OCI-LY3 (cell line): Measurements from ENCODE around the gene CYTH4.

Experiments used
- H2AFZ ChIP-seq: fragments of 200-600, 300-600 bp; shearing (Covaris generic); 2 replicates; pipeline ENCODE4 v1.6.0; 2014; ENCODE audit warnings: antibody characterized with exemption, low read depth, low read length
- H3K27ac ChIP-seq: fragments of 200-600, 300-600 bp; sonication (generic); 2 replicates; pipeline ENCODE4 v1.5.1; 2014; ENCODE audit warnings: mild to moderate bottlenecking, low read length, moderate library complexity, mixed read lengths
- H3K27me3 ChIP-seq: fragments of 200-600, 300-600 bp; sonication (generic); 2 replicates; pipeline ENCODE4 v1.6.1; 2014; ENCODE audit warnings: low read depth, low read length, mixed read lengths
- H3K36me3 ChIP-seq: fragments of 200-600, 300-600 bp; sonication (generic); replicated peaks from 2 replicates; pipeline ENCODE3; 2014; ENCODE audit warnings: low read depth, low read length, mixed read lengths
- H3K4me1 ChIP-seq: fragments of 300-600, 200-600 bp; sonication (generic); 2 replicates; pipeline ENCODE4 v1.6.1; 2014; ENCODE audit warnings: low read length, mixed read lengths
- H3K4me2 ChIP-seq: fragments of 200-600, 300-600 bp; sonication (generic); 2 replicates; pipeline ENCODE4 v1.6.1; 2014; ENCODE audit warnings: low read length, mixed read lengths
- H3K4me3 ChIP-seq: fragments of 300-600, 200-600 bp; sonication (generic); 2 replicates; pipeline ENCODE4 v1.5.1; 2014; ENCODE audit warnings: antibody characterized with exemption, mild to moderate bottlenecking, low read length, moderate library complexity
- H3K79me2 ChIP-seq: fragments of 300-600, 200-600 bp; shearing (Covaris generic); 2 replicates; pipeline ENCODE4 v1.6.1; 2014; ENCODE audit warnings: mild to moderate bottlenecking, low read length, mixed read lengths
- H3K9ac ChIP-seq: fragments of 300-600, 200-600 bp; shearing (Covaris generic); 2 replicates; pipeline ENCODE4 v1.6.0; 2014; ENCODE audit warnings: mild to moderate bottlenecking, low read length, moderate library complexity
- H3K9me3 ChIP-seq: fragments of 200-600, 300-600 bp; shearing (Covaris generic); 2 replicates; pipeline ENCODE4 v1.6.1; 2014; ENCODE audit warnings: low read length, mixed read lengths; ENCODE audit not compliant: insufficient read depth
- H4K20me1 ChIP-seq: fragments of 200-600, 300-600 bp; sonication (generic); 2 replicates; pipeline ENCODE4 v1.6.1; 2016; ENCODE audit warnings: low read length, mixed read lengths; ENCODE audit not compliant: insufficient read depth
- EZH2phosphoT487 ChIP-seq: fragments of 200-600 bp; shearing (Covaris generic); IDR thresholded peaks from 2 replicates; pipeline ENCODE4 v1.6.1; 2018; ENCODE audit warnings: antibody characterized with exemption, mixed run types, low read depth
- TF ChIP-seq, protein P1 (sequence below): fragments of 200-600, 300-600 bp; sonication (generic); IDR thresholded peaks from 2 replicates; pipeline ENCODE4 v1.5.1; 2014; ENCODE audit warnings: antibody characterized with exemption, low read length, low read depth

Gene CYTH4

DNA sequence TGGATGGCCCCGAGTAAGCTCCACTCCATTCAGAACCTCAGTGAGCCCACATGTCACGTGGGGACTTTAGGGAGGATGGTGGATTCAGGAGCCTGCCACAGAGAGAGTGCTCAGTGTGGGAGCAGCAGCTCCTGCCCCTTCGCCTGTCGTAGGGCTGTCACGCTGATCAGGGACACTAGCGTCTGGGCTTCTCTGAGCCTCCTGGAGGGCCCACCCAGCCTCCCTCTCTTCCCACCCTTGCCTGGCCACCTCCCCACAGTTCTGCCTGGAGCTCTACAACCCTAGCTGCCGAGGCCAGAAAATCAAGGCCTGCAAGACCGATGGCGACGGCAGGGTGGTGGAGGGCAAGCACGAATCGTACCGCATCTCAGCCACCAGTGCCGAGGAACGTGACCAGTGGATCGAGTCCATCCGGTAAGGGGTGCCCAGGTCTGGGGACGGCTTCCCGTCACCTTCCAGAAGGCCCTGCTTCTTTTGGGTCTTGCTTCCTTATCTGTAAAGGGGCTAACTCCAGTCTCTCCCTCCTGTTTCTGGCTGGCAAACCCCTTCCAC is 29.5 kb downstream of the CYTH4 start:
- H3K9me3 ChIP-seq, result no peaks in the 10 kb centered on the region
- H2AFZ ChIP-seq, result no peak overlapping the region
- H3K9ac ChIP-seq, result no peak overlapping the region
- no peak overlapping the region for H3K4me3 ChIP-seq
- H3K36me3 ChIP-seq, result peaks cover 46% of the 10 kb centered on the region
- H3K4me2 ChIP-seq, result no peak overlapping the region
- TF ChIP-seq, protein P1, sequence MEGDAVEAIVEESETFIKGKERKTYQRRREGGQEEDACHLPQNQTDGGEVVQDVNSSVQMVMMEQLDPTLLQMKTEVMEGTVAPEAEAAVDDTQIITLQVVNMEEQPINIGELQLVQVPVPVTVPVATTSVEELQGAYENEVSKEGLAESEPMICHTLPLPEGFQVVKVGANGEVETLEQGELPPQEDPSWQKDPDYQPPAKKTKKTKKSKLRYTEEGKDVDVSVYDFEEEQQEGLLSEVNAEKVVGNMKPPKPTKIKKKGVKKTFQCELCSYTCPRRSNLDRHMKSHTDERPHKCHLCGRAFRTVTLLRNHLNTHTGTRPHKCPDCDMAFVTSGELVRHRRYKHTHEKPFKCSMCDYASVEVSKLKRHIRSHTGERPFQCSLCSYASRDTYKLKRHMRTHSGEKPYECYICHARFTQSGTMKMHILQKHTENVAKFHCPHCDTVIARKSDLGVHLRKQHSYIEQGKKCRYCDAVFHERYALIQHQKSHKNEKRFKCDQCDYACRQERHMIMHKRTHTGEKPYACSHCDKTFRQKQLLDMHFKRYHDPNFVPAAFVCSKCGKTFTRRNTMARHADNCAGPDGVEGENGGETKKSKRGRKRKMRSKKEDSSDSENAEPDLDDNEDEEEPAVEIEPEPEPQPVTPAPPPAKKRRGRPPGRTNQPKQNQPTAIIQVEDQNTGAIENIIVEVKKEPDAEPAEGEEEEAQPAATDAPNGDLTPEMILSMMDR, result no peak
- TF ChIP-seq EZH2phosphoT487, result no peak
- no peaks in the 10 kb centered on the region for H3K27me3 ChIP-seq
- peaks cover 61% of the 10 kb centered on the region for H3K4me1 ChIP-seq
- 0 out of 2 replicates have a peak overlapping the region, but pooled peaks have one; percentile 24 for H3K27ac ChIP-seq
- H3K79me2 ChIP-seq, result no peaks in the 10 kb centered on the region
- H4K20me1 ChIP-seq, result no peaks in the 10 kb centered on the region

DNA sequence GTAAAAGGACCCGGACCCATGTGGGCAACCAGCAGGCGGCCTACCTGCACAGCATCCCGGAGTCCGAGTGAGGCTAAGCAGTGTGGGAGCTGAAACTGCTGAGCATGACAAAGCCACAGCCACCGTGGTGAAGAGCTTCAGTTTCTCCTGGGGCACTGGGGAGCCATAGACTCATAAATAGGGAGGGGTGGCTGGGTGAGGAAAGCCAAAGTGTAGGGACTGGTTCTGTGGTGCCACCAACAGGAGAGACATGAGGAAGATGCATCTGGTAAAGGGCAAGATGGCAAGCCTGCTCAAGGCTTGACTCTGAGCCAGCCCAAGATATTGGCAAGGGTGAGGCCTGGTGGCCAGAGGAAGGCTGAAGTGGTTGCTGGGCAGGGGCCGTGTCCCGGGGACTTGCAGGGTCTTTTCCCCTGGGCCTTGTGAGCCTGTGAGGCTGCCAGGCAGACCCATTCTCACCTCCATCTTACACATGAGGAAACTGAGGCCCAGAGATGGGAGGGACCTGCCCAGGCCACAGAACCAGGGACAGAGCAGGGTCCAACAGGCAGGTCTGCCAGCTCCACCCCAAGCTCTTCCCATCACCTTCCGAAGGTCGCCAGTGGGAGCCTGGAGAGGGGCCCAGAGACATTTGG is 30.4 kb downstream of the CYTH4 start:
- no peaks in the 10 kb centered on the region for H3K79me2 ChIP-seq
- no peak overlapping the region for H3K27ac ChIP-seq
- H3K9me3 ChIP-seq, result no peaks in the 10 kb centered on the region
- H4K20me1 ChIP-seq, result no peaks in the 10 kb centered on the region
- H2AFZ ChIP-seq, result no peak overlapping the region
- no peak overlapping the region for H3K9ac ChIP-seq
- H3K4me2 ChIP-seq, result no peak overlapping the region
- H3K27me3 ChIP-seq, result no peaks in the 10 kb centered on the region
- H3K4me1 ChIP-seq, result peaks cover 52% of the 10 kb centered on the region
- TF ChIP-seq, protein P1, result peak; percentile 18
- no peak for TF ChIP-seq EZH2phosphoT487
- no peak overlapping the region for H3K4me3 ChIP-seq
- peaks cover 43% of the 10 kb centered on the region for H3K36me3 ChIP-seq

DNA sequence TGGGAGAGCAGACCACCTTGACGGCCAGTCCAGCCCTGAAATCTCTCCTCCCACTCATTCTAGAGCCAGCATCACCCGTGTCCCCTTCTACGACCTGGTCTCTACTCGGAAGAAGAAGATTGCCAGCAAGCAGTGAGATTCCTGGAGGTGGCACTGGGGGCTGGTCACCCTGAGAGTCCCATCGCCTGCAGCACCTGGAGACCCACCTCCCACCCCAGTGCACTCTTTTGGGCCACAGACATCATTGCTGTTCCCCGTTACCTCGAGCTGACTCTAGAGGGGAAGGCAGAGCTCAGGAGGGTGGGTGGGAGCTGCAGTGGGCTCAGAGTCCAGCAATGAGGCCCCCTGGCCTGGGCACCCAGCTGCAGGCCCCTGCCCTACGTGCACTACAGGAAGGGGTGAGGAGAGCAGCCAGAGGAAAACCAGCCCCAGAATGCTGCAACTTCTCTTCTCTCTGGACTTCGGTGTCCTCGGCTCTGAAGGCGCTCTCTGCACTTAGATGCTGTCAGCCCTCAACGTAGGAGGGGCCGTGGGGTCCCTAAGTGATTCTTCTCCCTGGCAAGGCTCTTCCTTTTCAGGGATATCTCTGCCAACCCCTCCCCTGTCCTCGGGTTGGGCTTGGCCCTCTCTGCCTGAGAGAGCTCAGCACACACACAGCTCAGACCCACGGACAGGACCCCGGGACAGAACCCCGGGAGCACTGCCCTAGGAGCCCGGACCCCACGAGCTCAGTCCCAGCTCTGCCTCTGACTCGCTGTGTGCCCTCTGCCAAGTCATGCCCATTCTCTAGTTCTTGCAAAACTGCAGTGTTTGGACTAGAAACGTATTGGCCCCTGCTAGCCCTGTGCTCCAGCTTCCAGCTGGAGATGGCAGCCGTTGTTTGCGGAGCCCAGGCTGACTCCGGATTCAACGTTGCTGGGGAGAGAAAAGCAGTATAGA is 31.3 kb downstream of the CYTH4 start:
- H3K27me3 ChIP-seq, result no peaks in the 10 kb centered on the region
- no peak overlapping the region for H3K9ac ChIP-seq
- TF ChIP-seq, protein P1, result no peak
- no peak for TF ChIP-seq EZH2phosphoT487
- no peak overlapping the region for H3K4me3 ChIP-seq
- no peak overlapping the region for H3K4me2 ChIP-seq
- peaks cover 33% of the 10 kb centered on the region for H3K36me3 ChIP-seq
- no peak overlapping the region for H3K27ac ChIP-seq
- no peak overlapping the region for H2AFZ ChIP-seq
- H3K4me1 ChIP-seq, result peaks cover 43% of the 10 kb centered on the region
- no peaks in the 10 kb centered on the region for H3K79me2 ChIP-seq
- no peaks in the 10 kb centered on the region for H4K20me1 ChIP-seq
- H3K9me3 ChIP-seq, result no peaks in the 10 kb centered on the region
